Measurements from ENCODE around the gene ZER1.

Gene ZER1

DNA sequence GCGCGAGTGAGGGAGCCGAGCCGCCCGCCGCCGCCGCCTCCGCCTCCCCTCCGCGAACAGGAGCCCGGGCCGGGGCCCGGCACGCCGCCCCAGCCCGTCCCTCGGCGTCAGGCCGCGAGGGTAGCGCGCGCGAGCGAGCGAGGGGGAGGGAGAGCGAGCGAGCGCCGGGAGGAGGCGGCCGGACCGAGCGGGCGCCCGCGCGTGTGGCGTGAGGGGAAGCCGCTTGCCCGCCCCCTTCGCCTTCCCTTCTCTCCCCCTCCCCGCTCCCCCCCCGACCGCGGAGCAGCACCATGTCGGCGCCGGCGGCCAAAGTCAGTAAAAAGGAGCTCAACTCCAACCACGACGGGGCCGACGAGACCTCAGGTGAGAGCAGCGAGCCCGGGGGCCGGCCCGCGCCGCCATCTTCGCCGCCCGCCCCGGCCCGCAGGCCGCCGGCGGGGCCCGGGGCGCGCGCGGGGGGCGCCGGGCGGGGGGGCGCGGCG, 82.4 kb downstream of the ZER1 start:
- no peak for DNase-seq

DNA sequence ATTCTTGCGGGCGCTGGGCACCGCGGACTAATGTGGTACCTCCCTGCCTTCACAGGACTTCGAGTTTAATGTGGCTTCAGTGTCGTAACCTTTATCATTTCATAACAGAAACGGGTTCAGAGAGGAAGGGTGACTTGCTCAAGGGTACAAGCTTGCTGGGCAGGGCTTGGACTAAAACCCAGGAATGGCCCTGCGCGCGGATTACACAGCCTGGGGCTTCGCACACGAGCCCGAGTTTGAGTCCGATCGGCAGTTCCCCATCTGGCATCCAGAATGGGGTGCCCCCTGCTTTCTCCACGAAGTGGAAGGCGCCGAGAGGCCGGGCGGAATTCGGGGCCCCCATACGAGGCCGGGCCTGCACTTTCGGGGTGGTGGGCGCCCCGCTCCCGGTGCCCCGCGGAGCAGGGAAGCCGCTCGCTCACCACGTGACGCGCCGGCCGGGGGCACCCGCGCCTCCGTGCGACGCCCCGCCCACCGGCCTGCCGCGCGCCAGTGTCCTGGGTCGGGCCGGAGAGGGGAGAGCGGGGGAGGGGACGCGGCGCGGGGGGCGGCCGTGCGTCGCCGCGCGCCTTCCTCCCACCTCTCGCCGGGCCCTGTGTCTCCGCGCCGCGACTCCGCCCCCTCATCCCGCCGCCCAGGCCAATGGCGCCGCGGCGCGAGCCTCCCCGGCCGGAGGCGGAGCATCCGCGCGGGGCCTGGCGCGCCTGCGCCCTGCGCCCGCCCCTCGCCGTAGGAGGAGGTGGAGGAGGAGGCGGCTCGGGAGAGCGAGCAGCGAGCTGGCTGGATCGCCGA, 83.0 kb downstream of the ZER1 start, which contains the start of gene SET:
TSS of gene SET (plus strand) at position 722 of the 792 bp plus-strand sequence. CDS start 361 bp downstream, outside the sequence.
- DNase-seq = peak; percentile 93

DNA sequence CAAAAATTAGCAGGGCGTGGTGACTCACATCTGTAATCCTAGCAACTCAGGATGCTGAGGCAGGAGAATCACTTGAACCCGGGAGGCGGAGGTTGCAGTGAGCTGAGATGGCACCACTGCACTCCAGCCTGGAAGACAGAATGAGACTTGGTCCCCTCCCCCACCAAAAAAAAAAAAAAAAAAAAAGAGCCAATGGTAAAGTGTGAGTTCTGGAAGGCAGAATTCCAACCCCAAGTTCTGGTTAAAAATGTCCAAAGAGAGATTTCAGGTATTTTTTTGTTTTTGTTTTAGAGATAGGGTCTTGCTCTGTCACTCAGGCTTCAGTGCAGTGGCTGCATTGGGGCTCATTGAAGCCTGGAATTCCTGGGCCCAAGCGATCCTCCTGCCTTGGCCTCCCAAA, 84.3 kb downstream of the ZER1 start:
- DNase-seq = no peak

DNA sequence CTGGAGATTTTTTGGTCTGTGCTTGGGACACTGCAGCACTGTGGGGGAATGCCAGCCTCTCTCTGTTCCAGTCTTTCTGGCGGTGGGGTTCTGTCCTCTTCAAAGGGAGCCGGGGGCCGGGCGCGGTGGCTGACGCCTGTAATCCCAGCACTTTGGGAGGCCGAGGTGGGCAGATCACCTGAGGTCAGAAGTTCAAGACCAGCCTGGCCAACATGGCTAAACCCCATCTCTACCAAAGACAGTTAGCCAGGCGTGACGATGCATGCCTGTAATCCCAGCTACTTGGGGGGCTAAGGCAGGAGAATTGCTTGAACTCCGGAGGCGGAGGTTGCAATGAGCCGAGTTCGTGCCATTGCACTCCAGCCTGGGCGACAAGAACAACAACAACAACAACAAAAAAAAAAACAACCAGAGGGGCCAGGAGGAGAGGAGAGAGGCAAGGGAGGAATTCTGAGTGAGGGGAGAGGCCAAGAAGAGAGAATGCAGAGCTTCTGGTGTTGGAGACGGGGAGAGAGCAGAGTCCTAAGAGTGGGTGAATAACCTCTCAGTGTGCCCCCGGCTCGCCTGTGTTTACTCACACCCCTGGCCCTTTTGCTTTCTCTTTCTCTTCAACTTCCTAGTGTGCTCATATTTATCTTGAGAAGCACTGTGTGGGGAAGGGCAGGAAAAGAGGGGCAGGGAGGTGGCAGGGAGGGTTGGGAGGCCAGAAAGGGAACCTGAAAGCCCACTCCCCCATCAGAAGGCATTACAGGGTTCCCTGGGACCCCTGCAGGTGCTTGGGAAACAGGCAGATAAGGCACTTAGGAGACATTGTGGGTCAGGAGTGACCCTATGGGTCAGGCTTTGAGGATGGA, 85.9 kb downstream of the ZER1 start:
- DNase-seq = no peak

DNA sequence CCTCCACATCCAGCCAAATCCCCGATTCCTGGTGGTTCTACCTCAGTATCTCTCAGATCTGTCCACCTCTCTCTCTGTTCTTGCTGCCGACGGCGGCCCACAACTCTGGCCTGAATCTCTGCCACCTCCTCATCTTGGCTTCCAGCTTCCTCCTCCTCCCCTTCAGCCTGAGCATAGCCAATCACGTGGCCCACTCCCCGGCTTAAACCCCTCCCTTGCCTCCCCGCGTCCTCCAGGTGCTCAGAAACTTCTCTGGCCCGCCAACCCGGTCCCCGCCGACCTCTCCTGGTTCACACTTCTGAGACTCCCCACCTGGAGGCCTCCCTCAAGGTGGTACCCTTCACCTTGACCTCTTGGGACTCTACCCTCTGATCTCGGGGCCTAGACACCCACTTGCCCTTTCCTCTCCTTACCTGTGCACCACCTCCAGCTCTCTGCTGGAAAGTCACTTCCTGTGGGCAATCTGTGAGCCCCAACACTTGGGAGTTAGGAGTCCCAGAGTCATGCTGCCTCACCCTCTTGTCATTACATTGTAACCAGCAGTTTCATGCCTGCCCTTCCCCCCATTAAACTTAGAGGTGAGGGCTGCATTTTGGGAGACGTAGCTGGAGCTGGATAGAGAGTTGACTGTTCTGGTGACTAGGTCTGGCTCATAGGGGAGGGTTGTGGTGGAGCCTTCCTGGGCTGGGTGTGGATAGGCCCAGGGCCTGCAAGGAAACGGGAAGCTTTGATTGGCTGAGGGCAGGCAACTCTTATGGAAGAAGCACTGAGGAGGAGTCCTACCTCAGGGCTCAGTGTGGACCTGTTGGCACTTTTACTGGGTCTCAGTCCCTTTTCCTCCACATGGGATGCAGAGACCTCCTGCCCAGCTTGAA, 87.2 kb downstream of the ZER1 start:
- peak; percentile 74 for DNase-seq

DNA sequence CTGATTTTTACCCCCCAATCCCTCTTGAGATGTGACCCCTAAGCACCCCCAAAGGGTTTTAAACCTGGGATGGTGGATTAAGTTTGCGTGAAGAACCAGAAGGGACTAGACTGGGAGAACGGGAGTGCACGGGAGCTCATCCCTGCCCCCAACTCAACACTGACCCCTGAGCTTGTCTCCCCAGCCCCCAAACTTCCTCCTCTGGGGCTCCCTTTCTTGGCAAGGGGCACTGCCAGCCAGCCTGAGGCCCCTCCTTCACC, 87.7 kb downstream of the ZER1 start:
- no peak for DNase-seq

DNA sequence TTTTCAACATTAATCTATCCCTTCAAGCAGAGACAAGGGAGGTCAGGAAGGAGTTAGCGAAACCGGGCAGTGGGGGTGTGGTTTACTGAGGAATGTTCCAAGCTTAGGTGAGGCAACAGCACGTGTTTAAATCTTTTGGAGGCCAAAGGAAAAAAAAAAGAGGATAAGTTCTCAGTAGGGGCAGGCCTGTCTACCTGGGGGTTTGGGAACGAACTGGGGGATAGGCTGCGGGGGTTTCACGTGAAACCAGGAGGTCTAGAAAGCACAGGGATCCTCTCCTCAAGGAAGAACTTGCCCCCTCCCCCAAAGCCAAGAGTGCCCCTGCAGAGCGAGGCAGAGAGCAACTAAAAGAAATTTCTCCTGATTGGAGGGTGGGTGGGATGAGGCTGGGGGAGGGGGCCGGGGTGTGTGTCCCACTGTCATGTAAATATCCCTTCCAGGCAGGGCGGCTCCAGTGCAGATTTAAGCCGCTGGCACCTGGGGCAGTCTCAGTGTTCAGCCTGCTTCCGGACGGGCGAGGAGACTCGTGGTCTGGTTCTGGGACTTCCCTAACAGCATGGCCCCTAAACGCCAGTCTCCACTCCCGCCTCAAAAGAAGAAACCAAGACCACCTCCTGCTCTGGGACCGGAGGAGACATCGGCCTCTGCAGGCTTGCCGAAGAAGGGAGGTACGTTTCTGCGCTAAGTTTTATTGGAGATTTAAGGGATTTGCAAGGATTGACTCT, 88.2 kb downstream of the ZER1 start:
- DNase-seq = peak; percentile 55
